Measurements from ENCODE around the gene ZSWIM7. TPM values are rescaled to one million over a fixed set of nuclear protein-coding genes. Genes with fewer than 3 reads are reported as not detected.

ZSWIM7 gene
- total RNA-seq, 4 donors from 2014 or later: 9.1 to 15.4 (median 12.5) TPM

- no peak overlapping the region for H3K27ac ChIP-seq
- WGBS: 82% methylated on average over 4 of the region's 4 CpGs
- no peaks in the 10 kb centered on the region for H3K27me3 ChIP-seq
- no peaks in the 10 kb centered on the region for H3K9me3 ChIP-seq
- H3K4me3 ChIP-seq: no peak overlapping the region
- peaks cover 89% of the 10 kb centered on the region for H3K36me3 ChIP-seq
- TF ChIP-seq POLR2AphosphoS5 (IDR thresholded peaks at IDR 0.05): no peak
- no peak for TF ChIP-seq POLR2A (IDR thresholded peaks at IDR 0.05)
- no peak for TF ChIP-seq EP300 (IDR thresholded peaks at IDR 0.05)
- no peak for TF ChIP-seq CTCF (IDR thresholded peaks at IDR 0.05)
- DNase-seq (ENCODE audit: low spot score in 2 of 2): no peak
- H3K4me1 ChIP-seq: no peaks in the 10 kb centered on the region
These were observed 41.3 kb upstream of the ZSWIM7 start for GRCh38 chr17:16040710-16041251.

- Histone ChIP-seq H3K9me3 (no peaks in the 10 kb centered on the region), H3K4me1 (no peaks in the 10 kb centered on the region), H3K4me3 (no peak overlapping the region), H3K36me3 (peaks cover 91% of the 10 kb centered on the region), H3K27ac (no peak overlapping the region), H3K27me3 (no peaks in the 10 kb centered on the region)
- no peak for TF ChIP-seq POLR2A (IDR thresholded peaks at IDR 0.05)
- no peak for TF ChIP-seq CTCF (IDR thresholded peaks at IDR 0.05)
- DNase-seq (ENCODE audit: low spot score in 2 of 2): no peak
These were observed 38.1 kb upstream of the ZSWIM7 start for GRCh38 chr17:16037636-16038035.

GRCh38 chr17:16036261-16036660 is 36.8 kb upstream of the ZSWIM7 start:
- WGBS: 83% methylated on average over 2 of the region's 2 CpGs
- no peak overlapping the region for H3K4me3 ChIP-seq
- H3K36me3 ChIP-seq: peaks cover 95% of the 10 kb centered on the region
- no peak for DNase-seq (ENCODE audit: low spot score in 2 of 2)
- no peaks in the 10 kb centered on the region for H3K27me3 ChIP-seq
- TF ChIP-seq CTCF (IDR thresholded peaks at IDR 0.05): no peak
- no peak for TF ChIP-seq POLR2AphosphoS5 (IDR thresholded peaks at IDR 0.05)
- TF ChIP-seq EP300 (IDR thresholded peaks at IDR 0.05): no peak
- no peak for TF ChIP-seq POLR2A (IDR thresholded peaks at IDR 0.05)
- no peaks in the 10 kb centered on the region for H3K9me3 ChIP-seq
- no peak overlapping the region for H3K27ac ChIP-seq
- no peaks in the 10 kb centered on the region for H3K4me1 ChIP-seq

- Histone ChIP-seq H3K4me1 (no peaks in the 10 kb centered on the region), H3K4me3 (no peak overlapping the region), H3K36me3 (peaks cover 97% of the 10 kb centered on the region), H3K9me3 (no peaks in the 10 kb centered on the region), H3K27ac (no peak overlapping the region), H3K27me3 (no peaks in the 10 kb centered on the region)
- DNase-seq (ENCODE audit: low spot score in 2 of 2): no peak
- WGBS: 96% methylated on average over 7 of the region's 7 CpGs
- TF ChIP-seq CTCF (IDR thresholded peaks at IDR 0.05): no peak
- no peak for TF ChIP-seq POLR2AphosphoS5 (IDR thresholded peaks at IDR 0.05)
- TF ChIP-seq EP300 (IDR thresholded peaks at IDR 0.05): no peak
- no peak for TF ChIP-seq POLR2A (IDR thresholded peaks at IDR 0.05)
These were observed 34.3 kb upstream of the ZSWIM7 start for GRCh38 chr17:16033729-16034349.

- Histone ChIP-seq H3K27me3 (no peaks in the 10 kb centered on the region), H3K4me1 (peaks cover 9% of the 10 kb centered on the region), H3K4me3 (no peak overlapping the region), H3K9me3 (no peaks in the 10 kb centered on the region), H3K36me3 (peaks cover 81% of the 10 kb centered on the region), H3K27ac (peak overlapping the region; percentile 46)
- DNase-seq (ENCODE audit: low spot score in 2 of 2): no peak
- no peak for TF ChIP-seq POLR2A (IDR thresholded peaks at IDR 0.05)
- TF ChIP-seq EP300 (IDR thresholded peaks at IDR 0.05): no peak
- TF ChIP-seq POLR2AphosphoS5 (IDR thresholded peaks at IDR 0.05): no peak
- no peak for TF ChIP-seq CTCF (IDR thresholded peaks at IDR 0.05)
- WGBS: 78% methylated on average over 5 of the region's 5 CpGs
These were observed 28.4 kb upstream of the ZSWIM7 start for GRCh38 chr17:16027708-16028584.

Data from suprapubic skin (tissue), 4 donors.